ENCODE data around the gene CNTNAP5. TPM values are rescaled to one million over a fixed set of nuclear protein-coding genes. Genes with fewer than 3 reads are reported as not detected.

The CNTNAP5 gene
- total and polyA plus RNA-seq, 12 donors: 0.08 to 4.9 (median 0.96) TPM; not detected in 5

- DNase-seq: no peak
- H3K36me3 ChIP-seq (replicated peaks in 1 of 2): no peaks in the 10 kb centered on the region
- H3K27me3 ChIP-seq: no peaks in the 10 kb centered on the region
- H3K9me3 ChIP-seq (replicated peaks in 1 of 3): no peaks in the 10 kb centered on the region
- no peaks in the 10 kb centered on the region for H3K4me1 ChIP-seq (replicated peaks in 1 of 2)
- no peak for TF ChIP-seq CTCF (IDR thresholded peaks at IDR 0.05)
- TF ChIP-seq POLR2A (IDR thresholded peaks at IDR 0.05): no peak
- H3K27ac ChIP-seq: no peak overlapping the region
- no peak overlapping the region for H3K4me3 ChIP-seq
- intact Hi-C loops (cut with DNase I): no loop called here
- WGBS, 4 donors: 68 to 83% (median 78%) methylated on average over 3 of the region's 3 CpGs
Observed at GRCh38 chr2:124776332-124776731, 751.2 kb downstream of the CNTNAP5 start.

DNA sequence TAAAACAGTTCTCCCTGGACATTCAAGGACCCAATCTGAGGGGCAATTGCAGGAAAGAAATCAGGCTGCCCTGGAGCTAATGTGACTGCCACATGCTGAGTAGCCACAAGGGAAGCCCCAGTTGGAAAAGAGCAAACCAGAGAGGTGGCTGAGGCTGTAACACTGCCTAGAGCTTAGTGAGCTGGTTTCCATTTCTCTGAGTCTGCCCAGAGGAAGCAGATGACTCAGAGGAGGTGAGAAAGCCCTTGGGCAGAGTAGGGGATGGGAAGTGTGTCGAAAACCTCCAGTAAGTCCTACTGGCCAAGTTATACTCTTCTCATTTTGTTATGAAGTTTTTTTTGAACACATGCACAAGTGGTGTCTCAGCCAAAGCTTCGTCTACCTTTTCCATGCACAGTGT lies 753.0 kb downstream of the CNTNAP5 start:
- H3K9me3 ChIP-seq (replicated peaks in 1 of 3): no peaks in the 10 kb centered on the region
- H3K27me3 ChIP-seq: no peaks in the 10 kb centered on the region
- H3K4me1 ChIP-seq (replicated peaks in 1 of 2): no peaks in the 10 kb centered on the region
- no peak overlapping the region for H3K4me3 ChIP-seq
- intact Hi-C loops (cut with DNase I): no loop called here
- no peak for DNase-seq
- 71 to 89% (median 81%) methylated on average over 2 of the region's 2 CpGs for WGBS, 4 donors
- H3K36me3 ChIP-seq (replicated peaks in 1 of 2): no peaks in the 10 kb centered on the region
- H3K27ac ChIP-seq: no peak overlapping the region
- TF ChIP-seq POLR2A (IDR thresholded peaks at IDR 0.05): no peak
- TF ChIP-seq CTCF (IDR thresholded peaks at IDR 0.05): no peak

GRCh38 chr2:124796647-124797046 lies 771.6 kb downstream of the CNTNAP5 start:
- no peak for TF ChIP-seq POLR2A (IDR thresholded peaks at IDR 0.05)
- TF ChIP-seq CTCF (IDR thresholded peaks at IDR 0.05): no peak
- H3K27me3 ChIP-seq: no peaks in the 10 kb centered on the region
- DNase-seq: no peak
- no peaks in the 10 kb centered on the region for H3K9me3 ChIP-seq (replicated peaks in 1 of 3)
- no peak overlapping the region for H3K27ac ChIP-seq
- no peaks in the 10 kb centered on the region for H3K36me3 ChIP-seq (replicated peaks in 1 of 2)
- intact Hi-C loops (cut with DNase I): no loop called here
- H3K4me3 ChIP-seq: no peak overlapping the region
- H3K4me1 ChIP-seq (replicated peaks in 1 of 2): no peaks in the 10 kb centered on the region

DNA sequence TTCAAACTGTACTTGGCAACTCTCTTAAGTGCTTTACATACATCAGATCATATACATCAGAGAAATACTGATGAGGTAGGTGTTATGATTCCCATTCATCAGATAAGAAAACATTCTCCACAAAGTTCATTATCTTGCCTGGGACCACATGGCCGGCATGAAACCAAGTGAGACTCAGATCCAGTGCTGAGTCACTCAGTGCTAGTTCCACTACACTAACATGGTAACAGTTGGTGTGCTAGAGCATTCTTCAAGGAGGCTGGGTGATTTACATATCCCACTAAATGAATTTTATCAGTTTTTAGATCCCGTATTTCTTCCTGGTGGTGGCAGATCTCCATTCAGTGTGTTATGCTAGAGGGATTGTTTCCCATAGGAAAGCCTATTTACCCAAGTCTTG lies 772.0 kb downstream of the CNTNAP5 start:
- H3K4me1 ChIP-seq (replicated peaks in 1 of 2): no peaks in the 10 kb centered on the region
- no peak overlapping the region for H3K27ac ChIP-seq
- H3K27me3 ChIP-seq: no peaks in the 10 kb centered on the region
- H3K9me3 ChIP-seq (replicated peaks in 1 of 3): no peaks in the 10 kb centered on the region
- H3K36me3 ChIP-seq (replicated peaks in 1 of 2): no peaks in the 10 kb centered on the region
- DNase-seq: no peak
- intact Hi-C loops (cut with DNase I): no loop called here
- no peak overlapping the region for H3K4me3 ChIP-seq
- WGBS, 4 donors: 70 to 84% (median 73%) methylated on average over 2 of the region's 2 CpGs
- no peak for TF ChIP-seq CTCF (IDR thresholded peaks at IDR 0.05)
- no peak for TF ChIP-seq POLR2A (IDR thresholded peaks at IDR 0.05)
